Peyer's patch (tissue), 4 donors: ENCODE results near the gene TEX19.

ENCODE experiments used
- CTCF ChIP-seq, 6 experiments: fragments of 450-650 bp in 4 of 6; fragments of 200-600 bp in 2 of 6; sonication (generic) in 1 of 6; IDR thresholded peaks; one replicate each; pipeline ENCODE4 v1.5.1; 2017 to 2019; ENCODE audit warnings: antibody characterized with exemption in 6 of 6, mild to moderate bottlenecking in 3 of 6, moderate library complexity in 1 of 6
- POLR2A ChIP-seq, 2 donors: fragments of 450-650 bp; IDR thresholded peaks; one replicate each; pipeline ENCODE4 v1.5.1; 2017; ENCODE audit warnings: antibody characterized with exemption in 2 of 2, mild to moderate bottlenecking in 2 of 2, moderate library complexity in 2 of 2

GRCh38 chr17:82331345-82331939 lies 27.6 kb upstream of the TEX19 start:
- no peak for TF ChIP-seq CTCF (IDR thresholded peaks at IDR 0.05)
- TF ChIP-seq POLR2A (IDR thresholded peaks at IDR 0.05): no peak
